ENCODE results near the gene PHC2.

DNA sequence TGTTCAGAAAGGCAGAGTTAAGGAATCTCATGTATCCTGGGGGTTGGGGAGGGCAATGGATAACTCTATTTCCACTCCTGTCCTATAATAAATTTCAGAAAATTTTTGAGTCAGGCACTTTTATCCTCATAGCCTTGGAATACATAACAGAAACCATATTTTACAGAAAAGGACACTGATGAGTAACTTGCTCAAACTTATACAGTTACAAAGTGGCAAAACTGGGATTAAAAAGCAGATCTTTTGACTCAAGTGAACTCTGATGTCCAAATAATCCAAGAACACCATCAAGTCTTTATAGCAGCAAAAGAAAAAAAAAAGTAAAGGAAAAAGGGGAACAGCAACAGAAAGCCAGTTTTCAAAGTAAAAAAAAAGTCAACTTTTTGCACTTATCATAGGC lies 36.9 kb downstream of the PHC2 start:
- TF ChIP-seq MAX (IDR thresholded peaks at IDR 0.05) (no peak), TAF1 (IDR thresholded peaks at IDR 0.05; ENCODE audit: low read depth) (no peak), YY1 (IDR thresholded peaks at IDR 0.05; ENCODE audit: low read depth) (no peak), EP300 (IDR thresholded peaks at IDR 0.05; ENCODE audit: borderline replicate concordance) (no peak), ZBTB7A (IDR thresholded peaks at IDR 0.05; ENCODE audit: low read depth) (no peak), FOXM1 (IDR thresholded peaks at IDR 0.05; ENCODE audit: borderline replicate concordance, low read depth) (no peak), NFIC (IDR thresholded peaks at IDR 0.05) (no peak), CREB1 (IDR thresholded peaks at IDR 0.05; ENCODE audit: low read depth) (no peak), EGR1 (IDR thresholded peaks at IDR 0.05) (no peak)
- TF ChIP-seq, protein P1, sequence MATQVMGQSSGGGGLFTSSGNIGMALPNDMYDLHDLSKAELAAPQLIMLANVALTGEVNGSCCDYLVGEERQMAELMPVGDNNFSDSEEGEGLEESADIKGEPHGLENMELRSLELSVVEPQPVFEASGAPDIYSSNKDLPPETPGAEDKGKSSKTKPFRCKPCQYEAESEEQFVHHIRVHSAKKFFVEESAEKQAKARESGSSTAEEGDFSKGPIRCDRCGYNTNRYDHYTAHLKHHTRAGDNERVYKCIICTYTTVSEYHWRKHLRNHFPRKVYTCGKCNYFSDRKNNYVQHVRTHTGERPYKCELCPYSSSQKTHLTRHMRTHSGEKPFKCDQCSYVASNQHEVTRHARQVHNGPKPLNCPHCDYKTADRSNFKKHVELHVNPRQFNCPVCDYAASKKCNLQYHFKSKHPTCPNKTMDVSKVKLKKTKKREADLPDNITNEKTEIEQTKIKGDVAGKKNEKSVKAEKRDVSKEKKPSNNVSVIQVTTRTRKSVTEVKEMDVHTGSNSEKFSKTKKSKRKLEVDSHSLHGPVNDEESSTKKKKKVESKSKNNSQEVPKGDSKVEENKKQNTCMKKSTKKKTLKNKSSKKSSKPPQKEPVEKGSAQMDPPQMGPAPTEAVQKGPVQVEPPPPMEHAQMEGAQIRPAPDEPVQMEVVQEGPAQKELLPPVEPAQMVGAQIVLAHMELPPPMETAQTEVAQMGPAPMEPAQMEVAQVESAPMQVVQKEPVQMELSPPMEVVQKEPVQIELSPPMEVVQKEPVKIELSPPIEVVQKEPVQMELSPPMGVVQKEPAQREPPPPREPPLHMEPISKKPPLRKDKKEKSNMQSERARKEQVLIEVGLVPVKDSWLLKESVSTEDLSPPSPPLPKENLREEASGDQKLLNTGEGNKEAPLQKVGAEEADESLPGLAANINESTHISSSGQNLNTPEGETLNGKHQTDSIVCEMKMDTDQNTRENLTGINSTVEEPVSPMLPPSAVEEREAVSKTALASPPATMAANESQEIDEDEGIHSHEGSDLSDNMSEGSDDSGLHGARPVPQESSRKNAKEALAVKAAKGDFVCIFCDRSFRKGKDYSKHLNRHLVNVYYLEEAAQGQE (IDR thresholded peaks at IDR 0.05; ENCODE audit: low read depth): no peak
